ENCODE measurements around the gene UMODL1.

DNA sequence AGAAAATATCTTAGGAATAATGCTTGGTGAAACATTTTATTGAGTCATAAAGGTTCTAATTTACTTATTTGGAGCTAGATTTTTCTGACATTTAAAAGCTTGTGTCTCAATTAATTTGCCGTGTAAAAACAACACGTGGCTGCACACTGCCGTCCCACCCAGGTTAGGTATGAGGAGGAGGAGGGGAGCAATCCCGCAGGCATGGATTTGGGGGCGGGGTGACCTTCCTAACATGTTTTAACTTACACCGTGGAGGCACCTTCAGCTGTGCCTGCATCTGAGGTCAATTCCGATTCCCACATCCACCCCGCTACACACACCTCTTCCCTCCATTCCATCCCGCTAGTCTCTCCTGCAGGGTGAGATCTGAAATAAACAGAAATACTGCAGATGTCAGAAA, 28.5 kb upstream of the UMODL1 start:
- TF ChIP-seq, protein P1, sequence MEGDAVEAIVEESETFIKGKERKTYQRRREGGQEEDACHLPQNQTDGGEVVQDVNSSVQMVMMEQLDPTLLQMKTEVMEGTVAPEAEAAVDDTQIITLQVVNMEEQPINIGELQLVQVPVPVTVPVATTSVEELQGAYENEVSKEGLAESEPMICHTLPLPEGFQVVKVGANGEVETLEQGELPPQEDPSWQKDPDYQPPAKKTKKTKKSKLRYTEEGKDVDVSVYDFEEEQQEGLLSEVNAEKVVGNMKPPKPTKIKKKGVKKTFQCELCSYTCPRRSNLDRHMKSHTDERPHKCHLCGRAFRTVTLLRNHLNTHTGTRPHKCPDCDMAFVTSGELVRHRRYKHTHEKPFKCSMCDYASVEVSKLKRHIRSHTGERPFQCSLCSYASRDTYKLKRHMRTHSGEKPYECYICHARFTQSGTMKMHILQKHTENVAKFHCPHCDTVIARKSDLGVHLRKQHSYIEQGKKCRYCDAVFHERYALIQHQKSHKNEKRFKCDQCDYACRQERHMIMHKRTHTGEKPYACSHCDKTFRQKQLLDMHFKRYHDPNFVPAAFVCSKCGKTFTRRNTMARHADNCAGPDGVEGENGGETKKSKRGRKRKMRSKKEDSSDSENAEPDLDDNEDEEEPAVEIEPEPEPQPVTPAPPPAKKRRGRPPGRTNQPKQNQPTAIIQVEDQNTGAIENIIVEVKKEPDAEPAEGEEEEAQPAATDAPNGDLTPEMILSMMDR (IDR thresholded peaks at IDR 0.05; ENCODE audit: insufficient read depth, low read length), result no peak
- TF ChIP-seq GABPA (IDR thresholded peaks at IDR 0.05; ENCODE audit: low read depth) (no peak), POLR2AphosphoS5 (IDR thresholded peaks at IDR 0.05; ENCODE audit: low read depth) (no peak)
- TF ChIP-seq, protein P2, sequence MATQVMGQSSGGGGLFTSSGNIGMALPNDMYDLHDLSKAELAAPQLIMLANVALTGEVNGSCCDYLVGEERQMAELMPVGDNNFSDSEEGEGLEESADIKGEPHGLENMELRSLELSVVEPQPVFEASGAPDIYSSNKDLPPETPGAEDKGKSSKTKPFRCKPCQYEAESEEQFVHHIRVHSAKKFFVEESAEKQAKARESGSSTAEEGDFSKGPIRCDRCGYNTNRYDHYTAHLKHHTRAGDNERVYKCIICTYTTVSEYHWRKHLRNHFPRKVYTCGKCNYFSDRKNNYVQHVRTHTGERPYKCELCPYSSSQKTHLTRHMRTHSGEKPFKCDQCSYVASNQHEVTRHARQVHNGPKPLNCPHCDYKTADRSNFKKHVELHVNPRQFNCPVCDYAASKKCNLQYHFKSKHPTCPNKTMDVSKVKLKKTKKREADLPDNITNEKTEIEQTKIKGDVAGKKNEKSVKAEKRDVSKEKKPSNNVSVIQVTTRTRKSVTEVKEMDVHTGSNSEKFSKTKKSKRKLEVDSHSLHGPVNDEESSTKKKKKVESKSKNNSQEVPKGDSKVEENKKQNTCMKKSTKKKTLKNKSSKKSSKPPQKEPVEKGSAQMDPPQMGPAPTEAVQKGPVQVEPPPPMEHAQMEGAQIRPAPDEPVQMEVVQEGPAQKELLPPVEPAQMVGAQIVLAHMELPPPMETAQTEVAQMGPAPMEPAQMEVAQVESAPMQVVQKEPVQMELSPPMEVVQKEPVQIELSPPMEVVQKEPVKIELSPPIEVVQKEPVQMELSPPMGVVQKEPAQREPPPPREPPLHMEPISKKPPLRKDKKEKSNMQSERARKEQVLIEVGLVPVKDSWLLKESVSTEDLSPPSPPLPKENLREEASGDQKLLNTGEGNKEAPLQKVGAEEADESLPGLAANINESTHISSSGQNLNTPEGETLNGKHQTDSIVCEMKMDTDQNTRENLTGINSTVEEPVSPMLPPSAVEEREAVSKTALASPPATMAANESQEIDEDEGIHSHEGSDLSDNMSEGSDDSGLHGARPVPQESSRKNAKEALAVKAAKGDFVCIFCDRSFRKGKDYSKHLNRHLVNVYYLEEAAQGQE (IDR thresholded peaks at IDR 0.05; ENCODE audit: insufficient replicate concordance, low read depth), result no peak
